HG03354 (cell line): Measurements from ENCODE around the gene BTAF1.
"Not testable (repeated sequence)": the region's sequence is repeated elsewhere in the genome, so short reads cannot be mapped to it uniquely, and the experiment has no call there.

Experiments used
- ATAC-seq: cut with Tn5 transposase; IDR thresholded peaks from one replicate; pipeline ENCODE4 v1.9.1; 2021; ENCODE audit warnings: mild to moderate bottlenecking; ENCODE audit not compliant: unreplicated experiment, poor library complexity, severe bottlenecking

The BTAF1 gene

DNA sequence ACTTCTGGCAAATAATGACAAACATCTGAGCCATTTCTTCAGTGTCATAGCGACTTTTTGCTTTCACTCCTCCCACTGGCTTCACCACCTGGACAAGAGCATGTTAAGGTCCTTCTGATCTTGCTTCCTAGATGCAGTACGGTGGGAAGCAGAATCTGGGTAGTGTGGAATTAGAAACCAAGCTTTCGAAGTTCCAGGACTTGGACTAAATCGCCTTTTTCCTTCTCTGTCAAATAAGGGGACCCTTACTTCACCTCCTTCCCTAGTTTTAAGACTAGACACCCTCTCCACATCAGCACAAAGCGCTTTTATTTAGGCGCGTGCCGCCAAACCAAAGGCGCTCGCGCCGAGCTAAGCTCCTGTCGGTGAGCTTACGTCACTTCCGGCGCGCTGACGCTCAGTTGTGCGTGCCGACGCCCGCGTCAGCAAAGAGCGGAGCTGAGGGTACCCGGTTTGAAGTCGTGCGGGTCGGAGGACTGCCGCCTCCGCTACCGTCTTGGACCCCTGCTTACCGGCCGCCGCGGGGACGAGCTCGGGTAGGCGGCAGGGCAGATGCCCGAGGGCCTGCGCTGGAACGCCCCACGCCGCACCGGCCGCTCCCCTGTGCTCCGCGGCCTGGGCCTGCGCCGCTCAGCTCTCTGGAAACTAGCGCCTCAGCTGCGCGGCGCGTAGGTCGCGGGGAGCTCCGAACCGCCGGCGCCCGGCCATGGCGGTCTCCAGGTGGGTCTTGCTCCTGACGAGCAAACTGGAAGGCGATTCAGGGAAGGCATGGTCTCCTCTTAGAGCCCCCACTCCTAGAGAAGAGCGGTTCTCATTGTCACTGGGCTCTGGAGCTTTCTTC lies at the start of gene BTAF1:
BTAF1 (plus strand) TSS at position 400 of the 841 bp plus-strand sequence; CDS start at position 707, 307 bp downstream.
- ATAC-seq, result peak; percentile 98

DNA sequence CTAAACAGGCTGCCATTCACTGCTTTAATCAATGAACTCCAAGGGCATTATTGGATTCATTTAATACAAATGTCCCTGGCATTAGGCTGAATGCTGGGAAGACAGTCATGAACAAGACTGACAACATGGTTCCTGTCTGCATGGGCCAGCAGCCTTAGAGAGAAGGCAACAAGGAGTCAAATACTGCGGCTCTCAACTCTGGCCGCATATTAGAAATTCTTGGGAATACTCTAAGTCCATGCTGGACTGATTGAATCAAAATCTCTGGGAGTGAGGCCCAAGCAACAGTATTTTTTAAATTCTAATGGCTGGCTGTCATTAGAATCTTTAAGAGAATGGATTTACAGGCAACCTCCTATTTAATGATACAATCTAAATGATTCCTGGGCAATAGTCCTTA lies 48.4 kb upstream of the BTAF1 start:
- ATAC-seq, result no peak

DNA sequence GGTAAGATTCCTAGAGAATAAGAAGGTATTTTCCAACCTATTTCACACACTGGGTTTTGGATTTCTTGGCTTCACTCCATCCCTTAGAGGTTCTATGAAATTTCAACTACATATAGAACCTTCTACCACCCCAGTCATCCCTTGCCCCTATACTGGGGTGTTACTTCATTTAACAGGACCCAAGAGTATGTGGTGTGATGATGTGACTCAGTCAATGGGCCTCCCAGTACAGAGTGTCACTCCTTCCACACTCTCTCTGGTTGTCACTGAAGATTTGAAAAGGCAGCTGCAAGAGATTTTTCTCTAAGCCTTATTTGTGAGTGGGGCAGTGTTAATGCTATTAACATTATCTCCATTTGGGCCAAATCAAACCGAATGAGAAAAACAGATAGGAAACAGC lies 47.8 kb upstream of the BTAF1 start:
- no peak for ATAC-seq

DNA sequence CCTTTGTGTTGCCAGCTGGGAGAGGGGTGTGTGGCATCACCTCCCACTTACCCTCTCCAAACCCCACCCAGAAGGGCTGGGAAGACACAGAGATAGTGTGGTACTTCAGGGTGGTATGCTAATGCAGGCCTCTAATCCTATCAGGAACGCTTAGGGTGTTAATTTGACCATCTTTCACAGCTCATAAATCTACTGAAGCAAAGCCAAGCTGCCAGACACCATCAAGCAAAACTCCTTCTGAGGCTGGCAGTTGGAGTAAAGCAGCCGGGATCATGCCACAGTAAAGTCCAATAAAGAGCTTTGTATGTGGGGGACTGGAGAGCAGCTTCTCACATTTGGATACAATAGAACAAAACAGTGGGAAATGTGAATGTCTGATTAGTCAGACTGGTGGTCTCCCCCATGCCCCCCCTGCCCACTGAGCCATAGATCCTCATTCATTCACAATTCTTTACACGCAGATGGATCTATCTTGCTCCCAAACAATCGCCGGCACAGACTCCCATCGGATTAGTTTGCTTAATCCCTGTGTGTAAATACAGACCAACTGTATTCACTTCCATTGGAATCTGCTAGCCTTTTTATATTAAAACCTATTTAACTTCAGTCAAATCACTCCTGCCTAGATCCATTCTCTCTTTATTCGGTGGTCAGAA lies 43.9 kb upstream of the BTAF1 start:
- no peak for ATAC-seq

DNA sequence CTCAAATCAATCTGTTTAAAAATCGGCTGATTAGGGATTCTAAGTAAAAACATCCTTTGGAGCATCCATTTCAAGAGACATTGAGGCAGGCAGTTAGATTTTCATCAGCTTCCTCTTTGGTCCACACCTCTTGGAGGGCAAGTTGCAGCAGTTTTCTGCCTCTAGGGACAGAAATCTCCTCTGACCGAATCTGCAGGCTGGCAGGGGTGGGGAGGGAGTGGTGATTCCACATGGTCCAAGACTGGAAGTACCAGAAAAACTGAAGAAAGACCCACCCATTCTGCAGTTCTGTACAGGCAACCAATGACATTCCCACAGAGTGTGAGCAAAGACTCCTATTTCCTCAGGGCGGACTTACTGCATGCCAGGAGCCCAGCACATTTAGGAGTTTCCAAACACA lies 43.3 kb upstream of the BTAF1 start:
- no peak for ATAC-seq

DNA sequence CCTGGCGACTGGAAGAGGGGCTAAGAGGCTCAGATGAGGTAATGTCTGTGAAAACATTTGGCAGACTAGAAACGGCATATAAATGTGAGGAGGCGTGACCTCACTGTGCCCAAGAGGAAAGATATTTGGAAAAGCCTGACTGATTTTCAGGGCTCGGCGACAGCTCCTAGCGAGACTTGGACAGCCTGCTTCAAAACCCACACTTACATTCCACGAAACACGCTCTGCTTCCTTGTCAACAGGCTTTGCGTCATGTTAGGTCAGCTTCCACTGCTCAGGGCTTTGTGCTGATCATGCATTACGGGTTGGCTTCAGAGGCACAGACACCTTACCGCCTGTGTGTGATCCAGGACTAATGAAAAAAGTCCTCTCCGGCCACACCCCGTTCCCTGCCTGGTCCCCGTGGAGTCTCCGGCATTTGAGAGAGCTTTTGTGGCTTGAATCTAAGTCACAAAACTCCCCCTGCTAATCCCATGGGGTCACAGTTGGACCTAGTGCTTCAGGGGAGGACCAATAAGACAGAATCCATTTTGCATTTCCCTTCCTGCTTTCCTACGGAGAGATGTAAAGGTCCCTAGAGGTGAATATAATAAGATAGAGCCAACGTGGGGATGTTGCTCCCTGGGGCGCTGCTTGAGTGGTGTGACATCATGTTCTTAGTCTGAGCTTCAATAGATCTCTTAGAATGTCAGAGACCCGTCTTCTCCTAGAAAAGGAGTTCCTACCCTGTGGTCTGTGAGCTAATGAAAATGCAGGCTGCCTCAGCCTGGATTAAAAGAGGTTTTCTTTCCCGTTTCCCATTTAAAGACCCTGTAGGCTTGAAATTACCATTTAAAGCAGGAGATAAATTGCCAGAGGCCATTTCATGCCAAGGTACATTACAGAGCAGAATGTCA lies 39.8 kb upstream of the BTAF1 start:
- ATAC-seq, result no peak

DNA sequence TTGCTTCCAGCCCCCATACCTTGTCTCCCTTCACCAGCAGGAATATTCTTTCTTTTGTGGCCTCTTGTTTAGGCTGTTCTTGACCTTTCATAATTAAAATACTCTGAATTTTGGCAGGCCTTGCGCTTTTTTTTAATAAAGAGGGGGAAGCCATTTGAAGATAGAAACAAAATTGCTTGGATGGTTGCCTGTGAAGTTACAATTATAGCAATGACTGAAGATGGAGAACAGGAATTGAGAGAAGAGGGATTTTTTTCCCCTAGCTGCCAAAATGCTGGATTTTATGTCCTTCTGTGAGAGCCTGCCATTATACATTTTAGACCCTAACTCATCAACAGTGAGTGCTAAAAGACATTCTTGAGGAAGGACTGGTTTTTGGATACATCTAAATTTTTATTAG lies 39.0 kb upstream of the BTAF1 start:
- no peak for ATAC-seq

DNA sequence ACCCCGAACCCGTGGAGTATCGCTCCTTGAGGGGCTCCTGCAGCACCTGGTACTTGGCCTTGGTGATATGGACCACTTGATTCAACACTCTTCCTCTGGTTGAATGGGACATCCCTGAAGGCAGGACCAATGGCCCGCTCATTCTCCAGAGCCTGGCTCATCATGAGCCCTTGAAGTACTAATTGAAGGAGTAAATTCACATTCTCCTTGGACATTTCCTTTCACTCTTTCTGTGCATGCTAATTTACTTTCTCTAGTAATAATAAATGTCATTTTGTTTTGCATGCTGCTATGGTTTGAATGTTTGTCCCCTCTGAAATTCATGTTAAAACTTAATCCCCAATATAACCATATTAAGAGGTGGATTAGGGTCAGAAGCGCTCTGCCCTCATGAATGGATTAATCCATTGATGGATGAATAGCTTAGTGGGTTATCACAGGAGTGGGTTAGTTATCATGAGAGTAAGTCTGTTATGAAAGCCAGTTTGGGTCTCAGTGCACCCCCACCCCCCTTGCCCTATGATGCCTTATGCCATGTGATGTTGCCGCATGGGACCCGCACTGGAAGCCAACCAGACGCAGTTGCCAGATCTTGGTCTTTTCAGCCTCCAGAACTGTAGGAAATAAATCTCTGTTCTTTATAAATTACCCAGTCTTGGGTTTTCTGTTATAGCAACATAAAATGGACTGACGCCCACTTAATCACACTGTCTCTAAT lies 38.0 kb upstream of the BTAF1 start:
- no peak for ATAC-seq

DNA sequence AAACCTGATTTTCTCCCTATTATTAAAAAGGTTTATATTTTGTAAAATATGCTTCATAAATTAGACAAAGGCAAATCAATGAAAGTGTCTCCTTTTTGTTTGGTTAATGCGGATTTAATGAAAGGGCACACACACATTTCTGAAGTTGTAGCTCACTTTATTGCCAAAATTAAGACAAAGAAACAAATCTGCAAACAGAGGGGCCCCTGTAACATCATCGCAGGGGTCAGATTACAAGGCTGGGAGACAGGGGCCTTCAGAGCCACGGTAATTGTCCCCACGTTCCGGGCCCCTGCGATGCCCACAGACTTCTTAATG lies 36.7 kb upstream of the BTAF1 start:
- no peak for ATAC-seq

DNA sequence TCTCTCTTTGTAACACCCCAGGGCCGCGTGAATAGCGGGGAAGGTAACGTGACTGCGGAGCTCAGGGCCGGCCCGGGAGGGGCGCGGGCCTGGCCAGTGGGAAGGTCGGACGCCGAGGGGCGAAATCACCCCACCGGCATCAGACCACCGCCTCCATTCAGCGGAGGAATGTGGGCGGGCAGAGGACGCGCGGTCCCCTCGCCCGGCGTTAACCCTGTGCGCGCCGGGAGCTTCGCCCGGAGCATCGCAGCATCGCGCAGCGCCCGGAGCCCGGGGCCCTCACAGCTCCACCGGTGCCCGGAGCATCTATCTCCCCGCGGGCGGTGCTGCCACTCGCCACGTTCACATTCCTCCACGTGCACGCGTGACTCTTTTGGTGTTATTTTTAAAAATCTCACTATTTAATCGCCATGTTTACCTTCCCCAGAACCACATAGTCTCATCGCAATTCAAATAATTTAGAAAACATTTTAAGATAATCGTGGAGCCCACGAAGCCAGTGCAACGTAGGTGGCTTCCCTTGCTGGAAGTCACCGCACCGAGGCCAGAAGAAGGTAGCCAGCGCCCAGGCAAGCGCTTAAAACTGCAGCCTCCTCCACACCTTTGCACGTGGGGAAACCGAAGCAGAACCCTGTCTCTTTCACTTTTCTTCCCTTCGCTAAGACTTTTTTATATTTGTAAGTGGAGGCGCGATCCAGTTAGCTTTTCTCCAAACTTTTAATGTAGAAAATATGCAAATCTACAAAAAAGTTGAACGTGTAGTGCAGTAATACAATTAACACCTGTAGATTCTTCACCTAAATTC lies 36.1 kb upstream of the BTAF1 start:
- ATAC-seq, result peak; percentile 49

DNA sequence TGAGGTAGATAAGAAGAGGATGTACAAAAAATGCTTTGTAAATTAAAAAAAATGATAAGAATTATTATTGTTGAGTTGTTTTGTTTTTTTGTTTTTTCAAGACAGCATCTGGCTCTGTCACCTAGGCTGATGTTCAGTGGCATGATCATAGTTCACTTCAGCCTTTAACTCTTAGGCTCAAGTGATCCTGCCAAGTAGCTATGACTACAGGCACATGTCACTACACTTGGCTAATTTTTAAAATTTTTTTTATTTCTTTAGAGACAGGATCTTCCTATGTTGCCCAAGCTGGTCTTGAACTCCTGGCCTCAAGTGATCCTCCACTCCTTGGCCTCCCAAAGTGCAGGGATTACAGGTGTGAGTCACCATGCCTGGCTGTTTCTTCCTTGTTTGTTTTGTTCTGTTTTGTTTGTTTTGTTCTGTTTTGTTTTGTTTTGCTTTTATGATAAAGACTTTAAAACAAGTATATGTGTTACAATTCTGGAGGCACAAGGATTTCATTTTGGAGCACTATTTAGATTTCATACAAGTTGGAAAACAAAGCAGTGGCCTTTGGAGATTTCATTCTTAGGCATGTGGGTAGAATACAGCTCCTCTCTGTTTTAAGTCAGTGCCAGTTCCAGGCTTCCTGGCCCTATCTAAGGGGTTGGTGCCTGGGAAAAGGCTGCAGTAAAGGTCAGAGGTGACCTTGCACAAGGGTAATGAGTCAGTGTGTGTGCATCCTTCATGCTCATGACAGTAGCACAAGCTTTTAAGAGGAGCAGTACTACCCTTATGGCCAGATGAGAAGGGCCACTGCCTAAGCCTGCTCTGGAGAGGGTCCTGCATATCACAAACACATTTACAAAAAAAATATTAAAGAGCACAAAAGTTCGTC lies 32.2 kb upstream of the BTAF1 start:
- ATAC-seq, result no peak

DNA sequence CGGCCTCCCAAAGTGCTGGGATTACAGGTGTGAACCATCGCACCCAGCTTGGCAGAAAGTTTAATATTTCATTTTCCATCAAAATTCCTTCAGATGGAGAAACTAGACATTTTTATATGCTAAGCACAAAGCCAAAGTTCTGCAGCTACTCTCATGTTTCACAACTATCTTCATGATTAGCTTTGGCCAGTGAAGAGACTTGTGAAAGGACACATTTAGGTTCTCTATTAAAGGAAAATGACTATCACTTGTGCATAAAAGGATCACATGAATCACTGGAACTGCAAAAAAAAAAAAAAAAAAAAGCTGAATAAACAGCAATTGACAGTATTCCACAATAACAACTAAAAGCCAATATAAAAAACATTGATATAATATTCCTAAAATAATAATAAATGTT lies 30.5 kb upstream of the BTAF1 start:
- ATAC-seq, result no peak

DNA sequence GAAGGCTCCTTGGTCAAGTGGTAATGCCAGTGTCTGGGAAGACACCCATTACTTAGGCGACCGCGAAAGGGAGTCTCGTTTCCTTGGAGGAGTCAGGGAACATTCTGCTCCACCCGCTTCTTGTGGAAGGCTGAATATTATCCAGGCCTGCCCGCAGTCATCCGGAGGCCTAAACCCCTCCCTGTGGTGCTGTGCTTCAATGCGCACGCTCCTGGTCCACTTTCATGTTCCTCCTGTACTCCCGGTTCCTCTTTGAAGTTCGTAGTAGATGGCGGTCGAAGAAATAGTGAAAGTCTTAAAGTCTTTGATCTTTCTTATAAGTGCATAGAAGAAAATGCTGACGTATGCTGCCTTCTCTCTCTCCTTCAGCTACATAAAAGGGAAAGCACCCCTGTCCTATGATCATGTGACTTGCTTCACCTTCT lies 29.3 kb upstream of the BTAF1 start:
- not testable (repeated sequence) for ATAC-seq

DNA sequence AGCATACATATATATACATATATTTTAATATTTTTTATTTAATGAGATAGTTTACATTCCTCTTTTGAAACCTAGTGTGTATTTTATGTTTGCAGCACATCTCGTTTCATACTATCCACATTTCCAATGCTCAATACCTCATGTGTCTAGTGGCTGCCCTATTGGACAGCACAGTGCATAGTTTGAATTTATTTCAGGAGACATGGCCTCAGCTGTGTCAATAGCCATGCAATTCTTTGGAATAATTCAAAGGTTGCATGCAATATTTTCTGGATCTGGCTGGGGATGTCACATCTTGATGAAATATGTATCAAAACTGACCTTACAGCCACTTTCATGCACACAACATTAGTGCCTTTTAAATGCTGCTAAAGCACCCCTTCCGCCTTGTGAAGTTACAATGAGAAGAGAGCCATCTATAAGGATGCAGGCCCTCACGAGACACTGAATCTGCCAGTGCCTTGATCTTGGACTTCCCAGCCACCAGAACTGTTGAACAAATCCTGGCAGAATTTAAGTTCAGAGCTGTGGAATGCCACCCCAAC lies 27.3 kb upstream of the BTAF1 start:
- ATAC-seq, result no peak

DNA sequence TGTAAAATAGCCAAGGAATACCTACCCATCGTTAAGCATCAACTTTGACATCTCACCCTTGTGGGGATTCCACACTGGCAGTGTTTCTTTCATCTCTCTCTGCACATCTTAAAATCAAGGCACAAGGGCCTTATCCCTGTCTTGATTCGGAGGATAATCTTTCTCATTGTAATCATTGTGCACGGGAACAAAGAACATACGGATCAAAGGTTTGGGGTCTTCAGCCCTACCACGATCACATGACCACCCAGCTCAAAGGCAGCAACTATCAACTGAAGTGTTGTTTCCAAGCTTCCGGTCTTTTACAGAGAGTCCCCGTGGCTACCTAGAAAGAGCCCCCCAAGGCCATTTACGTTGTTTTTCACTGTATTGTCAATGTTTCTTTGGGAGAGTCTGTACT lies 26.1 kb upstream of the BTAF1 start:
- no peak for ATAC-seq

DNA sequence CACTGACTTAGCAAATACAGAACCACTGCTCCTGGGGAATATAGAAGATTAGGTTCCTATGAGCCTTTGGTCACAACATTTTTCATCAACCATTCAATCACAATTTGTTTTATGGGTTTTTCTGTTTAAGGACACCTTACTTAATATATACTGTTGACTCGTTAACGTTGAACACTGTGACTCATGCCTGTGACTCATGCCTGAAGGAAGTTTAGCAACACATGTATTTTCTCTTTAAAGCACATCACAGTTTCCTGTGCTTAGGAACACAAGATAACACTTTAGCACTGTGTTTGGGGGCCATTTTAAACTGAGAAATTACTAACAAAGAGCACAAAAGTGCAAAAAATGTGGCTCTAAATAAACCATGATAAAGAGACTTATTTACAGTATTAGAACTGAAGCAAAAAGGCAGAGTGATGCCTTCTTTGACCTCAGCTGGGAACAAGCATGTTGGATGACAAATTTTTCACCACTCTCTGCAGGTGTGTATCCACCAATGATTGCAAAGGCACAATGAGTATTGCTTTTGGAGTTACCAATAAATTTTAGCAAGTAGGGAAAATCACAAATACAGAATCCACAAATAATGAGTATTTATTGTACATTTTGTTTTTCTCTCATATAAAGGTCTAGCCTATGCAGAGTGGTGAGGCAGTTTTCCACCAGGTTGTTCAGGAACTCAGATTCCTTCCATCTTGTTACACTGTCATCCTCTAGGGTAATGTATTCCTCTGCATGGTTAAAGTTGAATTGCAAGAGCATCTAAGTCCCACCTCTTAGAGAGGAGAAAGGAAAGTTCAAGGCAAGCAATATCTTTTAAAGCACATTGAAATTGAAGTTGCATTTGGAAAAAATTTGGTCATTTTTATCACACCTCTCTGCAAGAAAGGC lies 21.5 kb upstream of the BTAF1 start:
- ATAC-seq, result no peak

DNA sequence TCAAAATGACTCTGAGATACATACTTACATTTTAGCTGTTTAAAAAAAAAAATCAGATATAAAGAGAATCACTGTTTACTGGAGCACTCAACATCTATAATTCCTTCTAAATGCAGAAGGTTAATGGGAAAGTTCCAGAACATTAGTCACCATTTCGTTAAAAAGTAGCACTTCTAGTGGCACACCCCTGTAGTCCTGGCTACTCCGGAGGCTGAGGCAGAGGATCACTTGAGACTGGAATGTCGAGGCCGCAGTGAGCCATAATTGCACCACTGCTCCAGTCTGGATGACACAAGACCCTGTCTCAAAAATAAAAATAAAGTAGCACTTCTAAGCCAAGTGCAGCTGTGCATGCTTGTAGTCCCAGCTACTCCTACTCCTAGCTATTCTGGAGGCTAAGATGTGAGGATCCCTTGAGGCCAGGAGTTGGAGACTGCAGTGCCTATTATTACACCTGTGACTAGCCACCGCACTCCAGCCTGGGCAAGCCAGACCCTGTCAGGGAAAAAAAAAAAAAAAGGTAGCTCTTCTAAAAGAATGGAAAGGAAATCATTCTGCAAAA lies 16.5 kb upstream of the BTAF1 start:
- ATAC-seq, result no peak
